GM23248 (cell line): ENCODE results near the gene MAN1A1.

Source experiments
- EZH2 ChIP-seq: fragments of 200-600 bp; sonication (generic); IDR thresholded peaks from 2 replicates; pipeline ENCODE4 v1.6.1; 2018; ENCODE audit warnings: antibody characterized with exemption, mild to moderate bottlenecking; ENCODE audit not compliant: insufficient read depth, poor library complexity, severe bottlenecking
- EZH2phosphoT487 ChIP-seq: fragments of 200-600 bp; sonication (generic); IDR thresholded peaks from 2 replicates; pipeline ENCODE4 v1.6.1; 2018; ENCODE audit warnings: antibody characterized with exemption, moderate library complexity, mild to moderate bottlenecking, low read depth; ENCODE audit not compliant: insufficient read depth

GRCh38 chr6:119210596-119210995 is 139.0 kb downstream of the MAN1A1 start:
- TF ChIP-seq EZH2 (no peak), EZH2phosphoT487 (no peak)
